ENCODE measurements around the gene SBNO2.

The SBNO2 gene, protein sequence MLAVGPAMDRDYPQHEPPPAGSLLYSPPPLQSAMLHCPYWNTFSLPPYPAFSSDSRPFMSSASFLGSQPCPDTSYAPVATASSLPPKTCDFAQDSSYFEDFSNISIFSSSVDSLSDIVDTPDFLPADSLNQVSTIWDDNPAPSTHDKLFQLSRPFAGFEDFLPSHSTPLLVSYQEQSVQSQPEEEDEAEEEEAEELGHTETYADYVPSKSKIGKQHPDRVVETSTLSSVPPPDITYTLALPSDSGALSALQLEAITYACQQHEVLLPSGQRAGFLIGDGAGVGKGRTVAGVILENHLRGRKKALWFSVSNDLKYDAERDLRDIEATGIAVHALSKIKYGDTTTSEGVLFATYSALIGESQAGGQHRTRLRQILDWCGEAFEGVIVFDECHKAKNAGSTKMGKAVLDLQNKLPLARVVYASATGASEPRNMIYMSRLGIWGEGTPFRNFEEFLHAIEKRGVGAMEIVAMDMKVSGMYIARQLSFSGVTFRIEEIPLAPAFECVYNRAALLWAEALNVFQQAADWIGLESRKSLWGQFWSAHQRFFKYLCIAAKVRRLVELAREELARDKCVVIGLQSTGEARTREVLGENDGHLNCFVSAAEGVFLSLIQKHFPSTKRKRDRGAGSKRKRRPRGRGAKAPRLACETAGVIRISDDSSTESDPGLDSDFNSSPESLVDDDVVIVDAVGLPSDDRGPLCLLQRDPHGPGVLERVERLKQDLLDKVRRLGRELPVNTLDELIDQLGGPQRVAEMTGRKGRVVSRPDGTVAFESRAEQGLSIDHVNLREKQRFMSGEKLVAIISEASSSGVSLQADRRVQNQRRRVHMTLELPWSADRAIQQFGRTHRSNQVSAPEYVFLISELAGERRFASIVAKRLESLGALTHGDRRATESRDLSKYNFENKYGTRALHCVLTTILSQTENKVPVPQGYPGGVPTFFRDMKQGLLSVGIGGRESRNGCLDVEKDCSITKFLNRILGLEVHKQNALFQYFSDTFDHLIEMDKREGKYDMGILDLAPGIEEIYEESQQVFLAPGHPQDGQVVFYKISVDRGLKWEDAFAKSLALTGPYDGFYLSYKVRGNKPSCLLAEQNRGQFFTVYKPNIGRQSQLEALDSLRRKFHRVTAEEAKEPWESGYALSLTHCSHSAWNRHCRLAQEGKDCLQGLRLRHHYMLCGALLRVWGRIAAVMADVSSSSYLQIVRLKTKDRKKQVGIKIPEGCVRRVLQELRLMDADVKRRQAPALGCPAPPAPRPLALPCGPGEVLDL (N-terminal part only)

DNA sequence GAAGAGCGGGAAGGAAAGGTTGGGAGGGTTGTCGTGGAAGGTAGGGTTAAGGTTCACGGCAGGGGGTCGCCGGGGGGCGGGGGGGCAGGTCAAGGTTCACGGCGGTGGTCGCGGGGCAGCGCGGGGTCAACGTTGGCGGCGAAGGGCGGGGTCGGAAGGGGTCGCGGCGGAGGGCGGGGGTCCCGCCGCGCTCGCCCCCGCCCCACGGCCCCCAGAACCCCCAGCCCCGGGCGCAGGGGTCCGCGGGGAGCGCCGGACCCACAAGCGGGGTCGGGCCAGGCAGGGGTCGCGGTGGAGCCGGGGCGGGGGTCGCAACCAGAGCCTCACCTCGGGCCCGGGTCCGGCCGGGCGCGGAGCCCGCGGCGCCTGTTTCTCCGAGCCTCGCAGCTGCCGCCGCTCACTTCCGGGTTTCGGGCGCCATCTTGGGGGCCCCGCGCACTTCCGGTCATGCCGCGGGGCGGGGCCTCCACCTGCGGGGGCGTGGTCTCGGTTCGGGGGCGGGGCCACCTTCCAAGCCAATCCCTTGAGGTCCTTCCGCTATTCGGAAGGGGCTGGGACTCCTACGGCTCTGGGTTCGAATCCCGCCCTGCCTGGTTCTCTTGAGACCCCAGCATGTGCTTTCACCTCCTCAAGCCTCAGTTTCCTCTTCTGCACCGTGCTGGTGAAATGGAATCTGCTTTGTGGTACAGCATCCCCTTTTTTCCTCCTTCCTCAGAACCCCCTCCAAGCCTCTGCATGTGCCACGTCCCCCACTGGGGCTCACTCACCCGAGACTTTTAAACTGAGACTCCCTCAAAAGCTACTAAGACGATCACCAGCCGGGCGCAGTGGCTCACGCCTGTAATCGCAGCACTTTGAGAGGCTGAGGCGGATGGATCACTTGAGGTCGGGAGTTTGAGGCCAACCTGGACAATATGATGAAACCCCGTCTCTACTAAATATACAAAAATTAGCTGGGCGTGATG, at the start of gene SBNO2:
Gene SBNO2, minus strand, starts transcription at position 424 of the 965 bp plus-strand sequence. CDS start 19,992 bp downstream, outside the sequence.
- FAIRE-seq: no peak

DNA sequence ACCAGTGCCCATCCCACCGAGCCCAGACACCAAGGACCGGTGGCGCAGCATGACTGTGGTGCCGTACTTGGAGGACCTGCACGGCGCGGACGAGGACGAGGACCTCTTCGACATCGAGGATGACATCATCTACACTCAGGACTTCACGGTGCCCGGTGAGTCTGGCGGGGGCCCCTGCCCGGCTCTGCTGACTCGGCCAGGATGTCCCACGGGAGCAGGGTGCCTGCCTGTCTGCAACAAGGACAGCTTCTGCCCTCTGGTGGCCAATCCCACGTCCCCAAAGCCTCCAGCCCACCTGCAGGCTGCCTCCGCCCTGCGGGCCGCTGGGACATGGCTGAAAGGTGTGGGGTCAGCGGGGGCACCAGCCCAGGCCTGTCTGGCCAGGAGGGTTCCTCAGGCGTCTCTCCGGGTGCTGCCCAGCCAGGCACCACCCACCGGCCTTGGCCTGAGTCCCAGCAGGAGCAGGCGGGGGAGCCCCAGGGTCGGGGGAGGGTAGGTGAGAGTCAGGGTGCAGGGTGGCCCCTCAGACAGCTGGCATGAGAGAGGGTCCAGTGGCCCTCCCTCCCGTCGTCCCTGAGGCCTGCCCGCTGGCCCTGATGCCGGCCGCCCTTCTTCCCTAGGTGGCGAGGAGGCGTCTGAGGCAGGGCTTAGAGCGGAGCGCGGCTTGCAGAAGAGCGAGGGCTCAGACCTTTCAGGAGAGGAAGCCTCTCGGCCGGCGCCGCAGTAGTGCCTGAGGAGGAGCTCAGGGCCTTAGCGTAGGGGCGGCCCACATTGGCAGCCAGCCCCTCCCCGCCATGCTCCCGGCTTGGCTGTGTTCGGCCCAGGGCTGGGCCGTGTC, 49.2 kb upstream of the SBNO2 start:
- no peak for FAIRE-seq

DNA sequence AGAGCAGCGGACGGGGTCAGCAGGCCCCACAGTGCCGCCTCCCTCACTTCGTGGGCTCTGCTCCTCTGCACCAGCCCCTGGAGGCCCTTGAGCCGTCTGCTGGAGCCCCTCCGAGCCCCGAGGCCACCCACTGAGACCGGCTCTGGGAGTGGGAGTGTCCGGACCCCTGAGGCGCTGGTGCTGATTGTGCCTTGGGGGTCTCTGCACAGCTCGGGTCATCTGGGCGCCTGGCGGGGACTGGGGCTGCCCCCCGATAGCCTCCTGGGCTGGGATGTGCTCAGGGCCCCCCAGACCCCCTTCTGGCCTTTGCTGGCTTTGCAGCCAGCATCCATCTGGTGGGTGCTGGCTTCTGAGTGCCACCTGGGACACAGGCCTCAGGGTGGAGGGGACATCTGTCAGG, 48.3 kb upstream of the SBNO2 start:
- no peak for FAIRE-seq

DNA sequence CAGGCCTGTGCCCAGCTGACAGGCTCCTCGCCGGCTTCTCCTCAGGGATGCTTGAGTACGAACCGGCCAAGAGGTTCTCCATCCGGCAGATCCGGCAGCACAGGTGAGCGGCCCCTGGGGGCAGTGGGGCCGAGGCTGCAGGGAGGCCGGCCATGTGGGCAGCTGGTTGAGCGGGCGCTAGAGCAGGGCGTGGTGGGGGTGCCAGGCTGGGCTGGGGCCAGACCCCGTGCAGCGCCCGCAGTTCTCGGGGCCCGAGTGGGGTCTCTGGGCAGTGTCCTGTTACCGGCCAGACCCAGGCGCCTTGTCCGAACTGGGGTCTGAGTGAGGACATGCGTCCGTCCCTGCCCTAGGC, 47.8 kb upstream of the SBNO2 start:
- no peak for FAIRE-seq

DNA sequence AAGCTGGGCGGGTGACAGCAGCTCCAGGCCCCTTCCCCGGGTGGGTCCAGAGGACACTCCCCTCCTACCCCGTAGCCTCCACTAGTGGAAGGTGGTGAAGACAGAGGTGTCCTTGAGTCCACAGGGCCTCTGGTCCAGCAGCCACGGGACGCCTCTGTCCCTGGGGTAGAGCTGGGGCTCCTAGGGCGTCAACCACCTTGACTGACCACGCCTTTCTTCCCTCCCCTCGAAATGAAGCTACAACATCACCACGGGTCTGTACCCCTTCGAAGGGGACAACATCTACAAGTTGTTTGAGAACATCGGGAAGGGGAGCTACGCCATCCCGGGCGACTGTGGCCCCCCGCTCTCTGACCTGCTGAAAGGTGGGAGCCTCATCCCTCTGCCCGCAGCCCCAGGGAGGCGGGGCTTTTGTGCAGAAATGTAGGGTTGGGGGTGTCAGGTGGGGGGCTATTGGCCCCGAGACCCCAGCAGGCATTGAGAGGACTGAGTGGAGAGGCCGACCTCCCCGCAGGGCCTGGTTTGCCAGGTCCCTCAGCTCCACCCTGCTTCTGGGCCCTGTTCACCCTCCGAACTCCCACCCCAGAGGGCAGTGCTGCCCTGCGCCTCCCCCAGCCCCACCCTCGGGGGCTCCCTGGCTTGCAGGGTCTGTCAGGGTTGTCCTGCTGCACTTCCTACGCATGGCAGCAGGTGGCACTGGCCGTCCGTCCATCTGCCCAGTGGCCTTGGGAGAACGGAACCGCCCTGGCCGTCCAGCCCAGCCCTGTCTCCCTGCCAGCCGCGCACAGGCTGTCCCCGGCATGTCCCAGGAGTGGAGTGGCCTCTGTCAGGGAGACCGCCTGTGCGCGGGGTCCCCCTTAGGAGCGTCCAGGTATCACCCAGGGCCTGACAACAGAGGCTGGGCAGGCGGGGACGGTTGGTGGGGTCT, 47.2 kb upstream of the SBNO2 start:
- FAIRE-seq: no peak

DNA sequence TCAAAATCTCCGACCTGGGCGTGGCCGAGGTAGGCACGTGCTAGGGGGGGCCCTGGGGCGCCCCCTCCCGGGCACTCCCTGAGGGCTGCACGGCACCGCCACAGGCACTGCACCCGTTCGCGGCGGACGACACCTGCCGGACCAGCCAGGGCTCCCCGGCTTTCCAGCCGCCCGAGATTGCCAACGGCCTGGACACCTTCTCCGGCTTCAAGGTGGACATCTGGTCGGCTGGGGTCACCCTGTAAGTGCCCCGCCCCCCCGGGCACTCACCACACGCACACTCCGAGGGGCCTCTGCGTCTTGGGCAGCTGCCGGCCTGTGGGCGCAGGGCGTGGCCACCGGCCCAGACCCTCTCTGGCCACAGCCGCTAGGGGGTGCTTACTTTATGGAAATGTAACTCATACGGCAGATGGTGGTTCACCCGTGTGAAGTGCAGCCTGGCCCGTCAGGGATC, 46.4 kb upstream of the SBNO2 start:
- FAIRE-seq: no peak

DNA sequence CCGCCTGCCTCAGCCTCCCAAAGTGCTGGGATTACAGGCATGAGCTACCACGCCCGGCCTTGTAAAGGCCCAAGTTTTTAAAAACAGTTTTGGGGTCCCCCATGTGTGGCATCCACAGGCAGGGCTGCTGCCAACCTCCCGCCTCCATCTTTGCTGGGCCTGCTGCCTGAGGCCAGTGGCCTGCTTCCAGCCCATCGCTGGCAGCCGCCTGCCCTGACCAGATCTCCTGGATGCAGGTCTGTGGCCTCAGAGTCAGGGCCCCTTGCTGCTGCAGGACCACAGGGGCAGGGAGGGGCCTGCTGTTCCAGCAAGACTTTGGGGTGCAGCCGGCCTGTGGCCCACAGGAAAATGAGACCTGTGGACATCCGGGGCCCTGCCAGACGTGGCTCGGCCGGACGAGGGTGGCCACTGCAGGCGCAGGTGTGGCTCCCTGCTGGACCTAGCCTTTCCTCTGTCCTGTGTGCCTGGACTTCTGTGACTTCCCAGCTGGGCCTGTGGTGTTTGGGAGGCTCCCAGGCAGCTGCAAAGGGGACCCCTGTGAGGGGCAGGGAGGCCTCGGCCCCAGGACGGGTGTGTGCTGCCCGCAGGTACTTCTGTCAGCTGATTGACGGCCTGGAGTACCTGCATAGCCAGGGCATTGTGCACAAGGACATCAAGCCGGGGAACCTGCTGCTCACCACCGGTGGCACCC, 45.9 kb upstream of the SBNO2 start:
- no peak for FAIRE-seq

DNA sequence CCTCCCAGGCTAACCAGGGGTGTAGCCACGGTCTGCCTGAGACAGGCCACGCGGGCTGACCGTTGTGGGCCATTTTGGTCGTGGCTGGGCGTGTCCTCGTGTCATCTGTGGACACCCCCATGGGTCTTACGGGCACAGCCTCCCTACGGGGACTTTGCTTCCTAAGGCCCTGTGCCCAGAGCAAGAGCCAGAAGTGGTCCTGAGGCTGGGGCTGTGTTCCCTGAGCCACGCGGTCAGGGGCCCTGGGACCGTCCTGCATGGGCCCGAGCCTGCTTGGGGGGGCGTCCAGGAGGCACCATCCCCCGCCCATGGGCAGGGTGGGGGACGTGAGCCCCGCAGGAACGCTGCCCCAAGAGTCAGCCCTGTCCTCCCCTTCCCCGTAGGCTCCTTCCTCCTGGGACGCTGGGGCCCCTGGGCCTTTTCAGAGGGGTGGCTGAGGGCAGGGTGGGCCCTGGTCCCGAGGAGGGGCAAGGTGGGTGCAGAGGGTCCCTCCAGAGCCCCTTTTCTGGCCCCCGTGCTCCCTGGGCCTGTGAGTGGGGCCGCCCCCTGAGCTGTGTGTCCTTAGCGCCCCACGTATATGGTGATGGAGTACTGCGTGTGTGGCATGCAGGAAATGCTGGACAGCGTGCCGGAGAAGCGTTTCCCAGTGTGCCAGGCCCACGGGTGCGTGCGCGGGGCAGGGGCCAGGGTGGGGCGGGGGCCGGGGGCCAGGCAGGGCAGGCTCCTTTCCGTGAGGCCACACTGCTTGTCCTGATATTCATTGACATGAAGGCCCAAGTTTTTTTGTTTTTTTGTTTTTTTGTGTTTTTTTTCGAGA, 44.9 kb upstream of the SBNO2 start:
- no peak for FAIRE-seq

DNA sequence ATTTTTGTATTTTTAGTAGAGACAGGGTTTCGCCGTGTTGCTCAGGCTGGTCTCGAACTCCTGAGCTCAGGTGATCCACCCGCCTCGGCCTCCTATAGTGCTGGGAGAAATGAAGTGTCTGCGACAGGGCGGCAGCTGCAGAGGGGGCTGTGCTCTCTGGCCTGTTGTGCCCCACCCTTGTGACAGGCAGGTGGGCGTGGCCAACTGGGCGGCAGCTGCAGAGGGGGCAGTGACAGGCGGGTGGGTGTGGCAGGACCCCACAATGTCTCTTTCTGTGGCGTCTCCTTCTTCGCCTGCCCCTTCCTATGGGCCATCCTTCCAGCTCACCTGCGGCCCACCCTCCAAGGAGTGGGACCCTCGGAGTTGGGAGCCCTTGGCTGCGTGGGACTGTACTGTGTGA, 43.3 kb upstream of the SBNO2 start:
- FAIRE-seq: no peak

DNA sequence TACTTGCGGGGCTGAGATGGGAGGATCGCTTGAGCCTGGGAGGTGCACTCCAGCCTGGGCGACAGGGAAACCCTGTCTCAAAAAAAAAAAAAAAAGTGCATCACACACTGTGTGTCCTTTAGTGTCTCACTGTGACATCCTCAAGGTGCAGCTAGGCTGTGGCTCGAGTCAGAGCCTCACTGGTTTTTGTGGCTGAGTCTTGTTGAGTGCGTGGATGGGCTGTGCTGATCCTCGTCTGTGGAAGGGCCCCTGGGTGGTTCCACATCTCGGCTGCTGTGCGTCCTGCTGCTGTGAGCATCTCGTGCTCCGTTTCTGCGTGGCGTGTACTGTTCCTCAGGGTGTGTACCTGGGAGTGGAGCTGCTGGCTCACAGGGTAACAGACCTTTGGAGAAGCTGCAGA, 42.7 kb upstream of the SBNO2 start:
- no peak for FAIRE-seq

DNA sequence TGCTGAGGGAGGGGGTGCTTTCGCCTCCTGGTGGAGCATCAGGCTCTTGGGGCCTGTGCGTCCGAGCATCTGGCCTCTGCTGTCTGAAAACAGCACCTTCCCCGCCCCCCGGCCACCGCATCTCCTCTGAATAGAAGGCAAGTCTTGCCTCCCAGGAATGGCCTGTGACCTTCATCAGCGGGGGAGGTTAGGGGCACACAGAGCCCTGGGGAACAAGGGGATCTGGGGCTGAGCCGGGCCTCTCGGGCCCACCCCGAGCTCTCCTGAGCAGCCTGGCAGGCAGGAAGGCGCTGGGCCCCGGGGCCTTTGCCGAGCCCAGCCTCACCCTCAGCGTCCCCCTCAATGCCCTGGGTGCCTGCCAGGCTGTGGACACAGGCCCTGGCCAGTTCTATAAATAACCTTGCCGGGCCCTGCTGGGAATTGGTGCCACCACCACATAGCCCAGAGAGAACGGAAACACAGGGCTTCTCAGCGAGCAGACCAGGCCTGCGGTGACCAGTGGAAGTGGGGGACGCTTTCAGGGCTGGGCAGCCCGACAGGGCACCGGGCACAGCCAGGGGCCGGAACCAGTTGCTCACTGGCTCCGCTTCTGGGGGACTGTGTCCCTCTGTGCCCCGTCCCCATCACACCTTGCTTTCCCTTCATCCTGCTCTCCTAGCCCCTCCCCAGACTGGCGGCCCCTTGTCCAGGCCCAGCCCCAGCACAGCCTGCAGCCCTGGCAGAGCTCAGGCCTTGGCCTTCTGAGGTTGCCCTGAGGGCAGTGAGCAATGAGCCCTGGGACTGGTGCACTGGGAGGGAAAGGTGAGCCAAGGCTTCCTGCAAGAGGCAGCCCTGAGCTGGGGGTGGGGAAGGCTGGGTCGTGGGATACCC, 41.0 kb upstream of the SBNO2 start:
- FAIRE-seq: no peak

DNA sequence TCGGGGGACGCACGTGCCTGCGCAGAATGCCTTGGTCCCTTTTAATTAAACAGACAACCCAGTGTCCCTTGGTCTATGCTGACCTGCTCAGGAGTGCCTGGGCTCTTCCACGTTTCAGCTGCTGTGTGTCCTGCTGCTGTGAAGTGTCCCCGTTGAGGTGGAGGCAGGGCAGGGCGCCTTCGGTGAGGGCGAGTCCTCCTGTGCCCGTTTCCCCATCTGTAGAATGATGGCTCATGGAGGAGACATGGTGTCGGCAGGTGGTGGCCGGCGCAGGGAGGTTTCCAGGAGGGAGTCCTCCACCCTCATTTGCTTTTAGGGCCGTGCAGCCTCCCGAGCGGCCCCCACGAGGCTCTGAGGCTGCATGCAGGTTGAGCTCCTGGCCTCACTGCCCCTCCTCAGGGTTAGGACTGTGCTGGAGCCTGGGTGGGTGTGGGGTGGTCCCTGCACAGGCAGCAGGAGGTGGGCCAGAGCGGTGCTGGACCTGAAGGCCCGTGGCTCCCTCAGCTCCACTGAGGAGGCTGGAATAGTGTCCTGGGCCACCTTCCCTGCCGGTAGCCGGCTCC, 40.3 kb upstream of the SBNO2 start:
- FAIRE-seq: no peak

DNA sequence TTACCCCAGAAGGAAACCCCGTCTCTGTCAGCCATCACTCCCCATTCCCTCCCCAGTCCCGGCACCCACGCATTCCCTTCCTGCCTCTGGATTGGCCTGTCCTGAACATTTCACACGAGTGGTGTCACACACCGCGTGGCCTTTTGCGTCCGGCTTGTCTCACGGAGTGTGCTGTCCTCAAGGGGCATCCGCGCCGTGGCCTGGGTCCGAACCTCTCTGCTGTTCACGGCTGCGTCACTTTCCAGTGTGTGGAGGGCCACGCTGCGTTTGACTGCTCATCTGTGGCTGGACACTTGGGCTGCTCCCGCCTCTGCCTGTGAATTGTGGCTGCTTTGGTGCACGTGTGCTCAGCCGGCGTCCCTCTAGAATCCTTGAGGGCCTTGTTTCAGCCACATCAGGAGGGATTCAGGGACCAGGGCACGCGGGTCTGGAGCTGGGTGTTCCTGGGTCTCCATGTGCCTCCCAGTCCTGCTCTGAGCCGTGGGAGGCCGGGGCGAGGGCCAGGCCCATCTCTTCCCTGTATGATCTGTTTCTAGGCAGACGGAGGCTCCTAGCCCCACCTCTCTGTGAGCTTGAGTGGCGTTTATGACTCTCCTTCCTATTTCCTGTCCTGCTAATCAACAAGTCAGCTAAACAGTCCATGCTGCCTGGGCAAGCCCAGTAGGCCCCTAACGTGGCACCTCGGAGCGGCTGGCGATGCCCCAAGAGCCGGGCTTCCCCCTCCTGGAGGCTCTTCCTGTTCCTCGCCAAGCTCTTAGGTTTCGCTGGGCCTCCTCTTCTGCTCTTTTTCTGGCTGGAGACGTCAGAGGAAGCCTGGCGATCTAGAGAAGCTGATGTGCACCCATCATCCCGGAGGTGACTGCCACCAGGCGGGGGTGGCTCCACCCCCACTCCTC, 39.6 kb upstream of the SBNO2 start:
- FAIRE-seq: no peak

DNA sequence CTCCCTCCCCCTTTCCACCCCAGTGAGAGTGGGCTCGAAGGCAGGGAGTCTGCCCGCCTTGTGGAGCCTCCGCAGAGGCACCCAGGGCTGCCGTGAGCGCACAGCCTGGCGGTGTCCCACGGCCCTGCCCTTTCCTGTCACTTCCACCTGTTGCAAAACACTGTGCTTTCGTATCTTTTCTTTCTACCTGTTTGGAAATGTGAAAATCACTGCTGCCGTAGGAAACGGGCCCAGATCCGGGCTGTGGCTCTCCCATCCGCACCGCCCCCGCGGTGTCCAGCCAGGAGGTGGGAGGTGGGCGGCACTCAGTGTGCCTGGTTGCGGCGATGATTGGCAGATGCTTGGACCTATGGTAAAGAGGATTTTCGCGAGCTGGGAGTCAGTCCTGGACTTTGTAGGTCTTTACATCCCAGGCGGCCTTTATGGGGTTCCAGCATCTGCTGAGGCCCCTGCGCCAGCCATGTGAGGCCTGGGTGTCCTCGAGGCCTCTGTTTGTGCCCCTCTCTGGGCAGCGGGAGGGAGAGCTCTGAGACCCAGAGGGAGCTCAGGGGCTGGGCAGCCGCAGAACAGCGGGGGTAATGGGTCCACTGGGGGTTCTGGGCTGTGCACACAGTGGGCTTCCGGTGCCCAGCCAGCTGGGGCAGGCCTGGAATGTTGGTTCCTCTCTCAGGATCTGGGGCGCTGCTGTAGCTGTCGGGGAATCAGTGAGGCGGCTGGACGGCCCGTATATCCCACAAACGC, 37.6 kb upstream of the SBNO2 start:
- FAIRE-seq: no peak

DNA sequence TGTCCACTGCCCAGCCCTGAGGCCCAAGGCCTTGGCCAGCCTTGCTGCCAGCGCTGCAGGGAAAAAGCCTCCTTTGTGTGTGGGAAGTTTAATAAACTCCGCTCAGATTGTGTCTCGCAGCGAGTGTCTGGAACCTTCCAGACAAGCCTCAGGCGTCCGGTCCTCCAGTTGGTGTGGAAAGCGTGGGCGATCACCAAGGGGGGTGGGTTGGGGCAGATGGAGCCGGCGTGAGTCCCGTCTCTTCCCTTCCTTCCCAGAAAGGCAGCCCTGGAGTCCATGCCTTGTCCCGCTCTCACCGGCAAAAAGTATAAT, 36.1 kb upstream of the SBNO2 start:
- no peak for FAIRE-seq
